ENCODE data around the gene PRODH.
"Not testable (repeated sequence)": the region's sequence is repeated elsewhere in the genome, so short reads cannot be mapped to it uniquely, and the experiment has no call there.

DNA sequence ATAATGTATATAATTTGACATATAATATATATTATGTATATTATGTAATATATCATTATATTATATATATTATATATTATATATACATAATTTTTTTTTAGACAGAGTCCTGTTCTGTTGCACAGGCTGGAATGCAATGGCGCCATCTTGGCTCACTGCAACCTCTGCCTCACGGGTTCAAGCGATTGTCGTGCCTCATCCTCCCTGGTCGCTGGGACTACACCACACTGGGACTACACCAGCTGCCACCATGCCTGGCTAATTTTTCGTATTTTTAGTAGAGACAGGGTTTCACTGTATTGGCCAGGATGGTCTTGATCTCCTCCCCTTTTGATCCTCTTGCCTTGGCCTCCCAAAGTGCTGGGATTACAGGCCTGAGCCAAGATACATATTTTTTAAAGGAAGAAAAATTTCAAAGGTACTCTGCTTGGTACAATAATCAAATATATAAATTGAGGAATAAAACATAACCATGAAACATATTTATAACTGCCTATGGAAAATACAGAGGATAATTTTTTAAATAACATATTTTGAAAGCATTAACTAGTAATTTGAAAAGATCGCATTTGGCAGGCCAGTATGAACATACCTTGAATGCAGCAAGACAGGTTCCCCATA is 39.9 kb downstream of the PRODH start:
- TF ChIP-seq CTCF (IDR thresholded peaks at IDR 0.05 in 8 of 11, conservative IDR thresholded peaks at IDR 0.05 in 3 of 11); POLR2AphosphoS5 (IDR thresholded peaks at IDR 0.05); POLR2A (IDR thresholded peaks at IDR 0.05): not testable (repeated sequence)

All from spleen (tissue), 7 donors.